Stomach (tissue), 9 donors: ENCODE measurements around the gene INHA. TPM values are rescaled to one million over a fixed set of nuclear protein-coding genes. Genes with fewer than 3 reads are reported as not detected.

Experiments used
- DNase-seq, 2 donors: peaks; one replicate each; pipeline versions ENCODE4 v3.0.0 to v3.0.0-alpha.2; 2013 to 2019
- H3K27ac ChIP-seq, 5 donors: fragments of 200-600 bp in 4 of 5; sonication (generic) in 4 of 5; one replicate each; pipeline ENCODE4 v1.5.1; 2013 to 2019; ENCODE audit warnings: mild to moderate bottlenecking in 1 of 5, moderate library complexity in 1 of 5
- H3K27me3 ChIP-seq, 3 donors: fragments of 200-600 bp; sonication (generic); one replicate each; pipeline ENCODE4 v1.5.1; 2017 to 2019; ENCODE audit warnings: mixed run types in 1 of 3
- H3K36me3 ChIP-seq, 4 donors: fragments of 200-600 bp; sonication (generic); 1 replicate in 3 of 4; 2 replicates in 1 of 4; pipeline ENCODE4 v1.5.1; 2016 to 2019
- H3K4me1 ChIP-seq, 4 donors: fragments of 200-600 bp; sonication (generic); one replicate each; pipeline ENCODE4 v1.5.1; 2016 to 2019
- H3K4me3 ChIP-seq, 4 donors: fragments of 200-600 bp; sonication (generic) in 3 of 4; one replicate each; pipeline ENCODE4 v1.5.1; 2016 to 2019; ENCODE audit warnings: mild to moderate bottlenecking in 1 of 4
- H3K9me3 ChIP-seq, 4 donors: fragments of 200-600 bp; sonication (generic); one replicate each; pipeline ENCODE4 v1.5.1; 2016 to 2019
- EP300 ChIP-seq: sonication (generic); formaldehyde crosslinking; IDR thresholded peaks from one replicate; pipeline ENCODE4 v1.6.1; 2017; ENCODE audit warnings: antibody characterized with exemption
- POLR2A ChIP-seq, 4 donors: fragments of 450-650 bp; IDR thresholded peaks; one replicate each; pipeline ENCODE4 v1.6.1; 2016; ENCODE audit warnings: antibody characterized with exemption in 4 of 4, control low read depth in 2 of 4, mild to moderate bottlenecking in 1 of 4, moderate library complexity in 1 of 4
- POLR2AphosphoS5 ChIP-seq, 3 donors: sonication (generic); formaldehyde crosslinking; IDR thresholded peaks; one replicate each; pipeline ENCODE4 v1.6.1; 2016; ENCODE audit warnings: antibody characterized with exemption in 3 of 3
- WGBS, 5 donors: extraction: QIAGEN DNeasy Blood & Tissue Kit in 3 of 5; methylation state at CpG; one replicate each; pipeline versions ENCODE4 v1.1.5 to v1.1.7; 2013 to 2018; 5-methylcytosine and 5-hydroxymethylcytosine counted together
- intact Hi-C: fragments of 100-400 bp; cut with DNase I; formaldehyde crosslinking; loops from one replicate; pipeline ENCODE4 v1.15.1; 2023; ENCODE audit warnings: low total_unique reads
- polyA plus RNA-seq, 3 donors: library from polyadenylated mRNA; stranded (reverse); fragments of 200-250 nt; gene quantifications; one replicate each; pipeline ENCODE4 v1.2.3, GENCODE V29; 2013
- total RNA-seq, 5 donors: library from RNA; depleted of rRNA; stranded (reverse); fragments of >200 nt; gene quantifications; one replicate each; pipeline versions ENCODE4 v1.1.0 to v1.2.3, GENCODE V29; 2014 to 2016
- TF ChIP-seq, protein P1 (sequence below), 7 experiments: fragments of 450-650 bp in 4 of 7; fragments of 200-600 bp in 3 of 7; sonication (generic) in 3 of 7; IDR thresholded peaks; one replicate each; pipeline ENCODE4 v1.5.1; 2016 to 2019; ENCODE audit warnings: antibody characterized with exemption in 7 of 7, control low read depth in 2 of 7, mild to moderate bottlenecking in 1 of 7
- donor health status: healthy with polysubstance abuse.
- donor health status: Bipolar disorder and iron deficiency.
- donor health status: healthy.

The INHA gene
- total and polyA plus RNA-seq, 8 donors, result 0.63 to 1.8 TPM; not detected in 6

DNA sequence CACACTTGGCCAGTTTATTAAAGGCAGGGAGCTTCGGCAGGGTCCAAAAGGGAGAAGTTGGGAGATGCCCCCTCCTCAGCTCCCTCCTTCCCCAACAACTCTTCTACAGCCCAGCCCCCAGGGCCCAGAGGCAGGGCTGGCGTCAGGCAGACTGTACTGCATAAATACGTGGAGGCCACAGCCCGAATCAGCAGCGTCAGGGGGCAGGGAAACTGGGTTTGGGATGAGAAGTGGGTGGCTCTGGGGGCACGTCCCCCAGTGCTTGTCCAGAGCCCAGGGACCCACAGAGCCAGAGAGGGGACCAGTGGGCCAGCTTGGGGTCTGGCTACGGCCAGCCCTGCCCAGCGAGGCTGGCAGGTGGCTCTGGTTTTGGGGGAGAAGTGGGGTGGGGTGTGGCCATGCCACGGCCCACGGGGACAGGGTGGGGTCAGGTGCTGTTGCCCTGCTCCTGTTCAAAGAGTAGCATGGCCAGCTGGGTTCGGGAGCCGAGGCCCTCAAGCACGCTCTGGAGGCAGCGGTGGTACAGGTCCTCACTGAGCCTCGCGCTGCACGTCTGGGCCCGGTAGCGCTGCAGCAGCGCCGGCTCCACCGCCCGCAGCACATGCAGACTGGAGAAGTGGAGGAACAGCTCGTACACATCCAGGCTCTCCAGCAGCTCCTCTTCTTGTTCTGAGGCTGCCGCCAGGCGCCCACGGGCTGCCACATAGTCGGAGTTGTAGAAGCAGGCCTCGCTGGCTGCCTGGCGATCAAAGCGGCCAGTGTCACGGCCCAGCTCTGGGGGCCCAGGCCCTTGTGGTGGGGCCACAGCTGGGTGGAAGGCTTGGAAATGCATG is 32.9 kb upstream of the INHA start:
- H3K4me1 ChIP-seq, result peaks cover 19 to 50% (median 38%) of the 10 kb centered on the region in 4 donors
- peaks cover 19 to 34% (median 30%) of the 10 kb centered on the region in 4 donors for H3K36me3 ChIP-seq
- H3K4me3 ChIP-seq, result no peak overlapping the region
- H3K9me3 ChIP-seq, result no peaks in the 10 kb centered on the region
- WGBS, 5 donors, result 73 to 88% (median 86%) methylated on average over 16 to 32 of the region's 32 CpGs
- DNase-seq, result no peak
- H3K27ac ChIP-seq, result no peak overlapping the region
- intact Hi-C loops, result loop anchor here (10.0 kb wide), 1 partner anchor 134 kb away; no protein-coding TSS in a partner anchor
- TF ChIP-seq POLR2A (IDR thresholded peaks at IDR 0.05), result no peak
- H3K27me3 ChIP-seq, result peaks cover 0 to 20% (median 0%) of the 10 kb centered on the region in 3 donors

DNA sequence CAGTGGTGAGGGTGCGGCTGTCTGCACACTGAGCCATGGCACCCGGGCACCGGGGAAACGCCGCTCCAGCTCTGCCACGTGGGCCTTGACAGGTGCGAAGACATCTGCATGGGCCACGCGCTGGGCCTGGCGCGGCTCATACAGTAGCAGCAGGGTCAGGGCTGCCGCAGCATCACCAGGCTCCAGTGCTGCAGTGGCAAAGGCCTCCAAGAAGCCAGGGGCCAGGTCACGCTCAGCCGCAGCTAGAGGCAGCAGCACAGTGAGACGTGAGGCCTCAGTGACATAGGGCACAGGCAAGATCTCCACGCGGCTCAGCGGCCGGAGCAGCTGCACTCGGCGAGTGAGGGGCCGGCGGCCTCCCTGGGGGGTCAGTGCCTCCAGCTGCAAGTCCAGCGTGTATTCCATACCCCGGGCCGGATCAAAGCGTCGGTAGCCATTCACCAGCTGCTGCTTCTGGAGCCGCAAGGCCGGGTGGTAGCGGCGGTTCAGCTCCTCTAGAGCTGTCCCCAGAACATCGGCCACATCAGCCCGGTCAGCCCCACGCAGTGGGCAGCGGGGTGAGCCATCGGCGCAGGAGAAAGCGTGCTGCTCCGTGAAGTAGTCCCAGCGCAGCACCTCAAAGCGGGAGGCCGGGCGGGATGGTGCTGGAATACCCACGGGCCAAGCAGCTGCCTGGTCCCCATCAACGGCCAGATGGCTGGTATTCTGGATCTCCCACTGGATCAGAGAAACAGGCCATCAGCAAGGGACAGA is 32.0 kb upstream of the INHA start:
- no peak for TF ChIP-seq POLR2AphosphoS5 (IDR thresholded peaks at IDR 0.05)
- TF ChIP-seq, protein P1, sequence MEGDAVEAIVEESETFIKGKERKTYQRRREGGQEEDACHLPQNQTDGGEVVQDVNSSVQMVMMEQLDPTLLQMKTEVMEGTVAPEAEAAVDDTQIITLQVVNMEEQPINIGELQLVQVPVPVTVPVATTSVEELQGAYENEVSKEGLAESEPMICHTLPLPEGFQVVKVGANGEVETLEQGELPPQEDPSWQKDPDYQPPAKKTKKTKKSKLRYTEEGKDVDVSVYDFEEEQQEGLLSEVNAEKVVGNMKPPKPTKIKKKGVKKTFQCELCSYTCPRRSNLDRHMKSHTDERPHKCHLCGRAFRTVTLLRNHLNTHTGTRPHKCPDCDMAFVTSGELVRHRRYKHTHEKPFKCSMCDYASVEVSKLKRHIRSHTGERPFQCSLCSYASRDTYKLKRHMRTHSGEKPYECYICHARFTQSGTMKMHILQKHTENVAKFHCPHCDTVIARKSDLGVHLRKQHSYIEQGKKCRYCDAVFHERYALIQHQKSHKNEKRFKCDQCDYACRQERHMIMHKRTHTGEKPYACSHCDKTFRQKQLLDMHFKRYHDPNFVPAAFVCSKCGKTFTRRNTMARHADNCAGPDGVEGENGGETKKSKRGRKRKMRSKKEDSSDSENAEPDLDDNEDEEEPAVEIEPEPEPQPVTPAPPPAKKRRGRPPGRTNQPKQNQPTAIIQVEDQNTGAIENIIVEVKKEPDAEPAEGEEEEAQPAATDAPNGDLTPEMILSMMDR (IDR thresholded peaks at IDR 0.05), result no peak
- TF ChIP-seq POLR2A (IDR thresholded peaks at IDR 0.05), result no peak
- no peak for TF ChIP-seq EP300
- DNase-seq, result no peak

DNA sequence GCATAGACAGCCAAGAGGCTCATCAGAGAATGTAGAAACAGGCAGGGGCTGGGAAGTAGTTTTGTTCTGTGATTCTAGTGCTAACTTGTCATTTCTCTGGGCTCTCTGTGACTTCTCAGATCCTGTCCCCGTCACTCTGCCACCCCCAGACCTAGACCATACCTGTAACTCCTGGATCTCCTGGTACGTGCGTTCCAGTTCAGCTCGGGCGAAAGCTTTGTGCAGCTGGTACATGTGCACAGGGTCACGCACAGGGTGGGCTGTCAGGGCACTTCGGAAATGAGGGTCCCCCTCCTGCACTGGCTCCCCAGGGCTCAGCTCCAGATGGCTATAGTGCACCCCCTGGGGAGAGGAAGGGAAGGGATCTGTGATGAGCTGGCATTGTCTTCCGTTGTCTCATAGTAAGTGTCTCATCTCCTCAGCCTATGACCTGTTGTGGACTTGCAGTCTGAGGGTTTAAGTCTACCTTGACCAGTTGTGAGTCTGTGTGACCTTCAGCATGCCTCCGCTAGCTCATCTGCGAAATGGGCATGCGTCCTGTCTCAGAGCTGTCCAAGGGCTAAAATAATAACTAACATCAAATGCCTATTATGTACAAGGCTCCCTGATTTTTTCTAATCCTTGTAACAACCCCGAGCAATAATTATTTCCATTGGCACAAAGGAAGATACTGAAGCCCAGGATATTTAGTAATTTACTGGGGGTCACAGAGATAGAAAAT is 31.2 kb upstream of the INHA start:
- TF ChIP-seq, protein P1 (IDR thresholded peaks at IDR 0.05), result no peak
- TF ChIP-seq POLR2AphosphoS5 (IDR thresholded peaks at IDR 0.05) (no peak), EP300 (no peak), POLR2A (IDR thresholded peaks at IDR 0.05) (no peak)
- 88 to 93% (median 91%) methylated on average over 11 to 12 of the region's 12 CpGs for WGBS, 5 donors
- no peak for DNase-seq
- peaks cover 19 to 34% (median 30%) of the 10 kb centered on the region in 4 donors for H3K36me3 ChIP-seq
- peaks cover 26 to 57% (median 46%) of the 10 kb centered on the region in 4 donors for H3K4me1 ChIP-seq
- peak overlapping the region in 1 of 5 donors; percentile 94 for H3K27ac ChIP-seq
- intact Hi-C loops, result loop anchor here (5.0 kb wide), 1 partner anchor 101 kb away; no protein-coding TSS in a partner anchor
- H3K4me3 ChIP-seq, result no peak overlapping the region
- H3K9me3 ChIP-seq, result no peaks in the 10 kb centered on the region
- H3K27me3 ChIP-seq, result peaks cover 0 to 22% (median 0%) of the 10 kb centered on the region in 3 donors

More for the DNA sequence above, 32.0 kb upstream of the INHA start:
- Histone ChIP-seq H3K4me1 (peaks cover 26 to 57% (median 45%) of the 10 kb centered on the region in 4 donors), H3K9me3 (no peaks in the 10 kb centered on the region), H3K27me3 (peaks cover 0 to 22% (median 0%) of the 10 kb centered on the region in 3 donors), H3K36me3 (peaks cover 19 to 34% (median 30%) of the 10 kb centered on the region in 4 donors), H3K4me3 (no peak overlapping the region), H3K27ac (no peak overlapping the region)
- 93 to 96% (median 95%) methylated on average over 18 to 46 of the region's 46 CpGs for WGBS, 5 donors
- intact Hi-C loops, result loop anchor here (5.0 to 10.0 kb wide), 2 partner anchors 102 to 135 kb away; no protein-coding TSS in a partner anchor

DNA sequence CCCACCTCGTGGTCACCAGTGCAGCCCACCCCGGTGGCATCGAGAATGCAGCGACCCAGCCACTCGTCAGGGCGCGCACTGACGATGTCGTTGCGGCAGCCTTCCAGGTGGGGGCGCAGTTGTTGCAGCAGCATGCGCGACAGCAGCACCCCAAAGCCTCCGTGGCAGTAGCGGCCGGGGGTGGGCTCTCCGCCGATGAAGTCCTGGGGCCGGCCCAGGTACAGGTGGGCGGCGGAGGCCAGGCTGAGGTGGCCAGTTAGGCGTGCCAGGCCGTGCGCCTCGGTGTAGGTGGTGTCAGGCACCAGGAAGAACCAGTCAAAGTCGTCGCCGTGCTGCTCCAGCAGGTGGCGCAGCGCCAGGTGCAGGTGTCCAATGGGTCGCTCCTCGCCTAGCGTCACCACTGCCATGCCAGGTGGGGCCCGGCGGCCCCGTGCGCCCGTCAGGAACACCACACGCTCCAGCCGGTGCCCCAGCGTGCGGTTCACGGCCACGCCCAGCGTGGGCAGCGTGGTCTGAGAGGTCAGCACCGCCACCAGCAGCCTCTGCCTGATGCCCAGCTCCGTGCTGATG is 30.4 kb upstream of the INHA start:
- intact Hi-C loops, result loop anchor here (5.0 kb wide), 1 partner anchor 101 kb away; no protein-coding TSS in a partner anchor
- DNase-seq, result peak; percentile 94 to 96
- peaks cover 19 to 34% (median 30%) of the 10 kb centered on the region in 4 donors for H3K36me3 ChIP-seq
- H3K9me3 ChIP-seq, result no peaks in the 10 kb centered on the region
- peak overlapping the region; percentile 44 to 97 (median 95) for H3K27ac ChIP-seq
- 0 to 16% (median 11%) methylated on average over 4 to 48 of the region's 48 CpGs for WGBS, 5 donors
- peaks cover 26 to 57% (median 46%) of the 10 kb centered on the region in 4 donors for H3K4me1 ChIP-seq
- peak overlapping the region; percentile 74 to 88 (median 82) for H3K4me3 ChIP-seq
- H3K27me3 ChIP-seq, result peaks cover 0 to 22% (median 0%) of the 10 kb centered on the region in 3 donors
- TF ChIP-seq, protein P1 (IDR thresholded peaks at IDR 0.05), result peak in 6 of 7 experiments; percentile 53 to 97 (median 90)
- TF ChIP-seq POLR2A (IDR thresholded peaks at IDR 0.05) (no peak), POLR2AphosphoS5 (IDR thresholded peaks at IDR 0.05) (peak in 2 of 3 donors; percentile 34 to 78), EP300 (no peak)
